ENCODE data around the gene CTRB2.
"Not testable (repeated sequence)": the region's sequence is repeated elsewhere in the genome, so short reads cannot be mapped to it uniquely, and the experiment has no call there.

CTRB2 gene

DNA sequence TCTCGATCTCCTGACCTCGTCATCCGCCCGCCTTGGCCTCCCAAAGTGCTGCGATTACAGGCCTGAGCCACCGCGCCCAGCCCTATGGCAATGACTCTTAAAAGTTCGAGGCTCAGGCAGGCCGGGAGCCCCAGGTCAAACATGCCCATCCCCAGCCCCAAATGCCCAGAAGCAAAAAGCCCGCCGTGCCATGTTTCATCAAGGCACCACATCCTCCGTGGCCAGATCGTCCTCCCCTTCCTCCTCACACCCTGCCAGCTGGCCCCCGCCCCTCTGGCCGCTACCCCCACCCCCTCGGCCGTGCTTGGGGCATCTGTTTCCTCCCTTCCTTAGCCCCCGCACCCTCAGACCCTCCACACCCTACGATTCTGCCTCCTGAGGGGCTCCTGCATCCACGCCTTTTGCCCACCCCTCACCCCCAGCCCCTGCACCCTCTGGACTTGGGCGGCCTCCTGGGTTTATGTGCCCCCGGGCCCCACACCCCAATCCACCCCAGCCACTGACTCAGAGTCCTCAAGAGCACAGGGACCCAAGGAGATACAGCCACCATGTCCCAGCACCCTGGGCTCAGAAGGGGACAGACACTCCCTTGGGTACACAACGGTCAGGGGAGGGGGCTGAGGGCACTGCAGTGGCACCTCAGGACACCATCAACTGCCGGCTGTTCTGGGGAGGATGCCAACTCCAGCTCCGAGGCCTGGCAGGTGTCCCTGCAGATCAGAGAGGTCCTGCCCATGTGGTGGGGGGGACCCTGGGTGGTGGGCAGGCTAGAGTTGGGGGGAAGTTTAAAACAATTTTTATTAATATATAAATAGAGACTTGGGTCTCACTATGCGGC, 18.9 kb upstream of the CTRB2 start:
- no peak overlapping the region for H3K27ac ChIP-seq
- H3K36me3 ChIP-seq (replicated peaks) = peaks cover 32% of the 10 kb centered on the region
- in situ Hi-C loops (cut with HindIII; ENCODE audit: low pct_ligation_motif_present, low sequenced_read_pairs) = no loop called here
- TF ChIP-seq, protein P1, sequence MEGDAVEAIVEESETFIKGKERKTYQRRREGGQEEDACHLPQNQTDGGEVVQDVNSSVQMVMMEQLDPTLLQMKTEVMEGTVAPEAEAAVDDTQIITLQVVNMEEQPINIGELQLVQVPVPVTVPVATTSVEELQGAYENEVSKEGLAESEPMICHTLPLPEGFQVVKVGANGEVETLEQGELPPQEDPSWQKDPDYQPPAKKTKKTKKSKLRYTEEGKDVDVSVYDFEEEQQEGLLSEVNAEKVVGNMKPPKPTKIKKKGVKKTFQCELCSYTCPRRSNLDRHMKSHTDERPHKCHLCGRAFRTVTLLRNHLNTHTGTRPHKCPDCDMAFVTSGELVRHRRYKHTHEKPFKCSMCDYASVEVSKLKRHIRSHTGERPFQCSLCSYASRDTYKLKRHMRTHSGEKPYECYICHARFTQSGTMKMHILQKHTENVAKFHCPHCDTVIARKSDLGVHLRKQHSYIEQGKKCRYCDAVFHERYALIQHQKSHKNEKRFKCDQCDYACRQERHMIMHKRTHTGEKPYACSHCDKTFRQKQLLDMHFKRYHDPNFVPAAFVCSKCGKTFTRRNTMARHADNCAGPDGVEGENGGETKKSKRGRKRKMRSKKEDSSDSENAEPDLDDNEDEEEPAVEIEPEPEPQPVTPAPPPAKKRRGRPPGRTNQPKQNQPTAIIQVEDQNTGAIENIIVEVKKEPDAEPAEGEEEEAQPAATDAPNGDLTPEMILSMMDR (IDR thresholded peaks at IDR 0.05; ENCODE audit: low read depth, low read length, missing control alignments) = no peak
- H3K4me3 ChIP-seq (ENCODE audit: low read depth, low read length) = no peak overlapping the region
- H3K27me3 ChIP-seq (replicated peaks) = no peaks in the 10 kb centered on the region
- DNase-seq = no peak

- DNase-seq = no peak
- no peak overlapping the region for H3K4me3 ChIP-seq (ENCODE audit: low read depth, low read length)
- TF ChIP-seq, protein P1 (IDR thresholded peaks at IDR 0.05; ENCODE audit: low read depth, low read length, missing control alignments) = no peak
- no peak overlapping the region for H3K27ac ChIP-seq
- in situ Hi-C loops (cut with HindIII; ENCODE audit: low pct_ligation_motif_present, low sequenced_read_pairs) = no loop called here
- H3K27me3 ChIP-seq (replicated peaks) = no peaks in the 10 kb centered on the region
- H3K36me3 ChIP-seq (replicated peaks) = peaks cover 28% of the 10 kb centered on the region
Measured at GRCh38 chr16:75225092-75225491, 18.1 kb upstream of the CTRB2 start.

DNA sequence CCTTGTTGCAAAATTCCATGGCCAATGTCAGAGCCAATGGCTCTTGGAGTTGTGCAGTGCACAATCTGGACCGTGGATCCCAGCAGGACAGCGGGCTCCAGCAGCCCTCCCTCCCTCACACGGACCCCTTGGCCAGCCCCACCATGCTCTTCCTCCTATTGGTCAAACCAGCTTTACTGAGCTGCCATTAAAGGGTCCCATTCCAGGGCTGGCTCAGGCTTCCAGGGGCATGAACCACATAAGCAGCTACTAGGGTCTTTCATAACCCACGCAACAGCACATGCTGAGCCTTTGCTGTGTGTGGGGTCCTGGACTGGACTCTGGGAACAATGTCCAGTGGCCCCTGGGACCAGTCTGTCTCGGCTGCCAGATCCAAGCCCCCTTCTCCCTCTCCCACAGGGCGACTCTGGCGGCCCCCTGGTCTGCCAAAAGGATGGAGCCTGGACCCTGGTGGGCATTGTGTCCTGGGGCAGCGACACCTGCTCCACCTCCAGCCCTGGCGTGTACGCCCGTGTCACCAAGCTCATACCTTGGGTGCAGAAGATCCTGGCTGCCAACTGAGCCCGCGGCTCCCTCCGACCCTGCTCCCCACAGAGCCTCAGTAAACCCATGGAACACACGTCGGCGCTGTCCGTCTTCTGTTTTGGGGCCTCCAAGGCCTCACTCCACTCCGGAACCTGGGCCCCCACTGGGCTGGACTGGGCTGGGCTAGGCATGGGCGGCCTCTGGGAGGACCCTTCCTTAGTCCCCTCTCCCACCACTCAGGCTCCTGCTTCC, 17.5 kb upstream of the CTRB2 start:
- Histone ChIP-seq H3K4me3 (ENCODE audit: low read depth, low read length) (no peak overlapping the region), H3K27me3 (replicated peaks) (no peaks in the 10 kb centered on the region), H3K36me3 (replicated peaks) (peaks cover 22% of the 10 kb centered on the region), H3K27ac (no peak overlapping the region)
- no peak for DNase-seq
- in situ Hi-C loops (cut with HindIII; ENCODE audit: low pct_ligation_motif_present, low sequenced_read_pairs) = no loop called here
- TF ChIP-seq, protein P1 (IDR thresholded peaks at IDR 0.05; ENCODE audit: low read depth, low read length, missing control alignments) = no peak

DNA sequence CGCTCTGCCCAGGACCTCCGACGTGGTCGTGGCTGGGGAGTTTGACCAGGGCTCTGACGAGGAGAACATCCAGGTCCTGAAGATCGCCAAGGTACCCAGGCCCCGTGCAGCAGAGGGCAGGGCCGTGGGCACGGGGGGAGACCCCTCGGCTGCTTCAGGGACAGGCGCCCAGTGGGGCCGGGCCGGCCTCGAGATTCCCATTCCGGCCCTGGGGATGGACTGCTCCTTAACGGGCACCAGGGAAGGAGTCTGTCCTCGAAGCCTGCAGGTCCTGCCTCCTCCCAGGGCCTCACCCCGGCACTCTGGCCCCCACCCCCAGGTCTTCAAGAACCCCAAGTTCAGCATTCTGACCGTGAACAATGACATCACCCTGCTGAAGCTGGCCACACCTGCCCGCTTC, 16.2 kb upstream of the CTRB2 start:
- DNase-seq; H3K27ac ChIP-seq; in situ Hi-C loops (cut with HindIII; ENCODE audit: low pct_ligation_motif_present, low sequenced_read_pairs); H3K27me3 ChIP-seq (replicated peaks); H3K36me3 ChIP-seq (replicated peaks); H3K4me3 ChIP-seq (ENCODE audit: low read depth, low read length): not testable (repeated sequence)

DNA sequence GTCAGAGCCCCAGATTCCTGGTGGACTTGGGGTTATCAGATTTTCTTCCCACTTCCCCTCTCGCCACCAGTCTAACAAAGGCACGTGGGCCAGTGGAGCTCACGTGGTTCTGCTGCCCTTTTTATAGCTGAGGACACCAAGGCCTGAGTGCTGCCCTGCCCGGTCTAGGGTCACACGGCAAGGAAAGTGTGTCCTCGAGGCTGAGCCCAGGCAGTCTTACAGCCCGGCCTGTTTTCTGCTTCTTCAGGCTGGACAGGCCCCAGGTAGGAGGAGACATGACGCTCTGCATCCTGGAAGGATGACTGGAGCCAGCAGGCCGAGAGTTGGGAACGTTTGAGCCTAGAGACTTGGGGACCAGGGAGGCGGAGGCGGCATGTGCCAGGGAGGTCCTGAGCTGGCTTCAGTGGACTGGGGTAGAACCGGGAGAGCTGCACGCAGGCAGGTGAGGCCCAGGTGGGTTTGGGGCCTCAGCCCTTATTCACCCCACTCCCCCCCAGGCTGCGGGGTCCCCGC, 15.4 kb upstream of the CTRB2 start:
- no peak for DNase-seq
- TF ChIP-seq, protein P1 (IDR thresholded peaks at IDR 0.05; ENCODE audit: low read depth, low read length, missing control alignments) = no peak
- Histone ChIP-seq H3K4me3 (ENCODE audit: low read depth, low read length) (no peak overlapping the region), H3K27me3 (replicated peaks) (no peaks in the 10 kb centered on the region), H3K27ac (no peak overlapping the region), H3K36me3 (replicated peaks) (peaks cover under 1% of the 10 kb centered on the region)
- in situ Hi-C loops (cut with HindIII; ENCODE audit: low pct_ligation_motif_present, low sequenced_read_pairs) = no loop called here

DNA sequence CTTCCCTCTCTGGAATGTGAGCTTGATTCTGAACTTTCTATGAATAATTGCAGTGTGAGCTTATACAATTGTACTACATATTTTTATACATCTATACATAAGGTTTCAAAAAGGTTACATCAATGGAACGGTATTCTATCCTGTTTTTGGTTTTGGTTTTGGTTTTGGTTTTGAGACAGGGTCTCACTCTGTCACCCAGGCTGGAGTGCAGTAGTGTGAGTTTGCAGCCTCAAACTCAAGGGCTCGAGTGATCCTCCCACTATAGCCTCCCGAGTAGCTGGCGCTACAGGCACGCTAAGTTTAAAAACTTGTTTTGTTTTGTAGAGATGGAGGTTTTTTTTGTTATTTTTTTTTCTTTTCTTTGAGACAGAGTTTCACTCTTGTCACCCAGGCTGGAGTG, 12.9 kb upstream of the CTRB2 start:
- H3K36me3 ChIP-seq (replicated peaks) = no peaks in the 10 kb centered on the region
- in situ Hi-C loops (cut with HindIII; ENCODE audit: low pct_ligation_motif_present, low sequenced_read_pairs) = no loop called here
- H3K4me3 ChIP-seq (ENCODE audit: low read depth, low read length) = no peak overlapping the region
- no peak overlapping the region for H3K27ac ChIP-seq
- H3K27me3 ChIP-seq (replicated peaks) = no peaks in the 10 kb centered on the region
- TF ChIP-seq, protein P1 (IDR thresholded peaks at IDR 0.05; ENCODE audit: low read depth, low read length, missing control alignments) = no peak
- no peak for DNase-seq
